GM10248 (cell line): ENCODE results near the gene TGFBR2.

Source experiments
- CTCF ChIA-PET: fragments of 300-600 bp; sonication (Branson Sonifier 250); formaldehyde crosslinking; extraction: SDS; loops from one replicate; lab custom pipeline; 2021; ENCODE audit warnings: antibody characterized with exemption; lab: Yijun Ruan, JAX
- POLR2A ChIA-PET: fragments of 350-650 bp; sonication (Branson Sonifier 250); formaldehyde crosslinking; extraction: SDS; loops from one replicate; lab custom pipeline; 2020; ENCODE audit warnings: antibody characterized with exemption; lab: Yijun Ruan, JAX
- DNase-seq: peaks from one replicate; pipeline ENCODE4 v3.0.0; 2012; ENCODE audit errors: extremely low spot score
- TF ChIP-seq, protein P1 (sequence below): IDR thresholded peaks from 2 replicates; pipeline ENCODE4 v1.5.1; 2012; ENCODE audit warnings: mild to moderate bottlenecking, low read depth; ENCODE audit errors: extremely low read depth, missing control alignments, control extremely low read depth

Gene TGFBR2

DNA sequence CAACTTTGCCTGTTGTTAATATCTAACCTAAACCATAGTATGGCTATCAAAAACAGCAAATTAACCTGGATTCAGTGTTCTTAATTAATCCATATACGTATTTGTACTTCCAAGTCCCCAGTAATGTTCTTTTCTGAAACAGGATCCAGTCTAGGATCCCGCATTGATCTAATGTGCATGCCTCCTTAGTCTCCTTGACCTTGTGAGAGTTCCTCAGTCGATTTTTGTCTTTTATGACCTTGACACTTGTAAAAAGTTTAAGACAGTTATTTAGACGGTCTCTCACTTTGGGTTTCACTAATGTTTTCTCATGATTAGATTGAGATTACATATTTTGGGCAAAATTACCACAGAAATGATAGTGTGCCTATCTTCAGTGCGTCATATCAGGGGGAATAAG, 69.4 kb downstream of the TGFBR2 start:
- TF ChIP-seq, protein P1, sequence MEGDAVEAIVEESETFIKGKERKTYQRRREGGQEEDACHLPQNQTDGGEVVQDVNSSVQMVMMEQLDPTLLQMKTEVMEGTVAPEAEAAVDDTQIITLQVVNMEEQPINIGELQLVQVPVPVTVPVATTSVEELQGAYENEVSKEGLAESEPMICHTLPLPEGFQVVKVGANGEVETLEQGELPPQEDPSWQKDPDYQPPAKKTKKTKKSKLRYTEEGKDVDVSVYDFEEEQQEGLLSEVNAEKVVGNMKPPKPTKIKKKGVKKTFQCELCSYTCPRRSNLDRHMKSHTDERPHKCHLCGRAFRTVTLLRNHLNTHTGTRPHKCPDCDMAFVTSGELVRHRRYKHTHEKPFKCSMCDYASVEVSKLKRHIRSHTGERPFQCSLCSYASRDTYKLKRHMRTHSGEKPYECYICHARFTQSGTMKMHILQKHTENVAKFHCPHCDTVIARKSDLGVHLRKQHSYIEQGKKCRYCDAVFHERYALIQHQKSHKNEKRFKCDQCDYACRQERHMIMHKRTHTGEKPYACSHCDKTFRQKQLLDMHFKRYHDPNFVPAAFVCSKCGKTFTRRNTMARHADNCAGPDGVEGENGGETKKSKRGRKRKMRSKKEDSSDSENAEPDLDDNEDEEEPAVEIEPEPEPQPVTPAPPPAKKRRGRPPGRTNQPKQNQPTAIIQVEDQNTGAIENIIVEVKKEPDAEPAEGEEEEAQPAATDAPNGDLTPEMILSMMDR = no peak
- POLR2A ChIA-PET = no interaction called here
- CTCF ChIA-PET = no interaction called here

DNA sequence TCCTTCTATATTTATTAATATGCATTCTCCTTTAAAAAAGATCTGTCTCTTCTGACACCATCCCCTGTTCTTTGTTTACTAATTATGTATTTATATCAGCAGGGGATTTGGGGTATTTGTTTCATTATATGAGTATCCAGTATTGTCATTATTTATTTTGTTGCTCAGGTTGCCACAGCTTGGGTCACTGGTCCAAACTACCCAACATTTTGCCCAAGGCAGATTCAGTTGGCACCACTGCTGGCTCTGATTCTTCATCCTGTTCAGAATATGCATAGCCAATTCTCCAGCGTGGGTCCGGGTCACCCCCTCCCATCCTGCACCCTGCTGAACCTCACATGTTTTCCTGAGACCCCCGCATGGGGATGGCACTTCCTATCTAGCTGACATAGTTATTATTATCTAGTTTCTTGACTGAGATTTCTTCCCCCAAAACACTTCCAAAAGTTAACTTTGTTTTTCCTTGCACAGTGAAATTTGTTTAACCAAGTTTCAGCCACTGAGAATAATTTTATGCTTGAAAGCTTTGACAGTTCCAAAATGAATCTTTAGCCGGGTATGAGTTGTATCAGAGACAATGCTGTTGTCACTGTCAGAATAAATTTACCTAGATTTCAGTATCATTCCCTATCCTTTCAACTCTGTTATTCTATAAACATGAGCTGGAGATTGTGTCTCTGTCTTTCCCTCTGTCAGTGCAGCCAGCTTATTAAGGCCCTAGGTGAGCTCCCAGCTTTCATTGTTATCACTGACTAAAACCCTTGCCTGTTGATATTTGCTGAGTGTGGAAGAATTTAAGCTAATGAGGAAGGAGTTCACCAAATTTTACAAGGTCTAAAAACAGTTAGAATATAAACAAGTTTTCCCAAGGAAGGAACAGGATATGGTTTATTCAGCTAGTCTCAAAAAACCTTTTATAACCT, 70.3 kb downstream of the TGFBR2 start:
- no peak for DNase-seq
- POLR2A ChIA-PET = no interaction called here
- CTCF ChIA-PET = interaction anchor here (1.4 kb wide), 1 partner anchor 15 kb away, joined by 3 read pairs; no protein-coding TSS in a partner anchor
- TF ChIP-seq, protein P1 = no peak

More for the DNA sequence above, 69.4 kb downstream of the TGFBR2 start:
- no peak for DNase-seq

DNA sequence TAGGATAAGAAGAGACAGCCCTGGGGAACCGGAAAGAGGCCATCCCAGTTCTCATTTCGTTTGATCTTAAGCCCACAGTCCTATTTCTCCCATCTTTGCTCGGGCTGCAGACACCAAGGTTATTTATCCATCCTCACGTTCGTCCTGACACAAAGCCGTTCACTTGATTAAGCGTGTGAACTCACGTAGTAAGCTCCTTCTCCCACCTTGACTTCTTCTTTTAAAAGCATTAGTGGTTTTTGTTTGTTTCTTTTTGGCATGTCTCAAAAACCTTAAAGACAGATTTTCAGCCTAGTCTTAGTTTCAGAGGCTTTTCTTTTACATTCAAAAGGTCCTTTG, 70.9 kb downstream of the TGFBR2 start:
- no peak for DNase-seq
- ChIA-PET CTCF (interaction anchor here (1.0 to 1.4 kb wide), 3 partner anchors 13 to 55 kb away, joined by 3 read pairs; no protein-coding TSS in a partner anchor), POLR2A (no interaction called here)
- TF ChIP-seq, protein P1 = no peak

DNA sequence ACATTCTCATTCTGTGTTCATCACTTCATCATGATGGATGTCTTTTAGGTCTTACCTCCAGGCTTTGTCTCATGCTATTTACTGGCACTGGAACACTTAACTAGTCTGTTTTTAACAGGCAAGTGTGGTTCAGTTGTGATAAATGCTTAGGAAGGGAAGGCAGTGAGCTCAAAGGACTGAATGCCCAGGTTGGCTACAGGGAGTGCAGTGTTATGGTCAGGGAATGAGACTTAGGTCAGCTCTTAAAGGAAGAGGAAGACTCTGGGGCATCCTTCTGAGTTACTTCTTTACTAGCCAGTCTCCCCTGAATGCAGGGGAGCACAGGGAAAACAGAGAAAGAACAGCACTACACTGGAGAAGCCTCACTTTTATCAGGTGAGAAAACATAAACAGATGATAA, 72.6 kb downstream of the TGFBR2 start:
- CTCF ChIA-PET = interaction anchor here (1.4 to 2.4 kb wide), 3 partner anchors 12 to 15 kb away, joined by 4 to 19 read pairs (median 6); no protein-coding TSS in a partner anchor
- no peak for DNase-seq
- POLR2A ChIA-PET = interaction anchor here (0.6 kb wide), 1 partner anchor 1370 kb away, joined by 3 read pairs; no protein-coding TSS in a partner anchor
- TF ChIP-seq, protein P1 = no peak

DNA sequence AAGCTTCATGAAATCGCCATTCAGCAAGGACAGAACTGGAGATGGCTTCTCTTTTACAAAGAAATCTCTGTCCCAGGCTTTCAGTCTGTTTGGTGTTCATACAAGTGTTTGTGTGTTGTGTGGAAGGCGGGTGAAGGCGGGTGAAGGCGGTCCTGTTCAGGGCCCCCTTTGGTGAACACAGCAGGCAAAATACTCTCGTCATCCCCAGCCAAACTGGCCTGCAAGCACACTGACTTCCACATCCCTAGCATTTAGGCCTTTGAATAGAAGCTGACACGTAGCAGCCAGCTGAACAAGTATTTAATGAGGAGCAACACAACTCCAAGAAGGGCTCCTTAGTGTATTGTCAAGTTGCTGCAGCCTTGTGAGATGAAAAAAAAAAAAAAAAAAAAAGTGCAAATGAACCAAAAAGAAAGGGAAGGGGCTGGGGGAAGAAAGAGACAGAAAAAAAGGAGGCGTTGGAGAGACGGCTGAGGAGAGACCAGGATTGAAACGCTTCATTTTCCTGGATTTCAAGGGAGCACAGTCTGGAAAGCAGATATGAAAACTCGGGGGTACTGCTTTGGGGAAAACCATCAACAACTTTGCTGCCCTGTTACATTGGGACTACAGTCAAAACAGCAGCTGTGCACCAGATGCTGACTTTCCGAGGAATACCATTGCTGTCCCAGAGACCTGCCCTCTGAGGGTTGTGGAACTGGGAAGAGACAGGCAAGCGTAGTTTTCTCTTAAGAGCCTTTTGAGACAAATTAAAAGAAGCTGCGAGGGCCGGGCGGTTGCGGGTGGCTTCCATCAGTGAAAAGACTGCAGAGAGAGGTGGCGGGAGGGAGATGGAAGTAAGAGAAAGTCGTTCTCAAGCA, 74.6 kb downstream of the TGFBR2 start:
- TF ChIP-seq, protein P1 = no peak
- DNase-seq = no peak
- POLR2A ChIA-PET = no interaction called here
- CTCF ChIA-PET = interaction anchor here (0.8 kb wide), 1 partner anchor 12 kb away, joined by 4 read pairs; no protein-coding TSS in a partner anchor

DNA sequence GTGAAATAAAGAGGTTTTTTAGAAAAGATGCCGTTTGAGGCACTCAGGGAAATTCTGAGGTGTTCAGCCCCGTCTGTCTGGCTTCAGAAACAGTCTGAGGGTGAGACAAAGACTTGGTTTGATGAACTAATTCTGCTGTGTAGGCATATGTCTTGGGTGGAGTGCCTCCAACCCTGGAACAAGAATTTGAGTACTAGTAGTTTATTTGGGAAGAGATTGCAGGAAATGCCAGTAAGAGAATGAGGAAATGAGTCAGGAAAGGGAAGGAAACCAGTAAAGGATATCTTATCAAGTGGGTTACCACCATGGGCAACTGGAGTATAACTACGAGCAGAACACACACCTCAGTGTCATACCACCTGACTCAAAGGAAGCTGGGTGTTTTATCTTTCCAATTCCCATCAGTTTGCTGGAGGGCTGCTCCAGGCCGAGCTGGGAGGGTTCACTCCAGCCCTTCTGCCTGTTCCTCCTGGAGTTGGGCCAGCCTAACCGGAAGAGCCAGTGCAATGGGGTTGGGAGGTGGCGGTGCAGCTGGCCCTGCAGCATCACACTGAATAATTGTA, 75.3 kb downstream of the TGFBR2 start:
- POLR2A ChIA-PET = no interaction called here
- CTCF ChIA-PET = interaction anchor here (2.1 kb wide), 1 partner anchor 11 kb away, joined by 11 read pairs; no protein-coding TSS in a partner anchor

More for the DNA sequence above, 75.3 kb downstream of the TGFBR2 start:
- TF ChIP-seq, protein P1 = no peak
- no peak for DNase-seq
